ENCODE measurements around the gene ACTN1.

Gene ACTN1

GRCh38 chr14:68841016-68841809, 137.9 kb downstream of the ACTN1 start:
- TF ChIP-seq EZH2phosphoT487 (IDR thresholded peaks at IDR 0.05; ENCODE audit: low read depth) (no peak), CTCF (IDR thresholded peaks at IDR 0.05; ENCODE audit: low read depth, low read length) (no peak)
- H3K4me2 ChIP-seq (ENCODE audit: low read length) = no peak overlapping the region
- no peaks in the 10 kb centered on the region for H4K20me1 ChIP-seq (ENCODE audit: insufficient read depth, low read length)
- no peak overlapping the region for H2AFZ ChIP-seq (ENCODE audit: low read depth, low read length)
- H3K9ac ChIP-seq (ENCODE audit: low read length) = no peak overlapping the region
- H3K79me2 ChIP-seq (ENCODE audit: low read length) = no peaks in the 10 kb centered on the region
- 0 out of 2 replicates have a peak, but pooled peaks cover 11% of the 10 kb centered on the region for H3K27me3 ChIP-seq (ENCODE audit: low read depth, low read length)
- H3K27ac ChIP-seq (ENCODE audit: low read length) = no peak overlapping the region
- H3K9me3 ChIP-seq (ENCODE audit: insufficient read depth, low read length) = peaks cover 4% of the 10 kb centered on the region; the same call in 1 of the 2 replicates
- H3K36me3 ChIP-seq (replicated peaks; ENCODE audit: low read depth, low read length) = no peaks in the 10 kb centered on the region
- peaks cover 4% of the 10 kb centered on the region; the same call in 1 of the 2 replicates for H3K4me1 ChIP-seq (ENCODE audit: low read length)
- no peak overlapping the region for H3K4me3 ChIP-seq (ENCODE audit: low read length)

GRCh38 chr14:68840454-68840853, 138.6 kb downstream of the ACTN1 start:
- Histone ChIP-seq H3K9me3 (ENCODE audit: insufficient read depth, low read length) (peaks cover 12% of the 10 kb centered on the region; the same call in 1 of the 2 replicates), H3K27ac (ENCODE audit: low read length) (no peak overlapping the region), H2AFZ (ENCODE audit: low read depth, low read length) (no peak overlapping the region), H3K36me3 (replicated peaks; ENCODE audit: low read depth, low read length) (no peaks in the 10 kb centered on the region), H3K9ac (ENCODE audit: low read length) (no peak overlapping the region), H3K4me3 (ENCODE audit: low read length) (no peak overlapping the region), H4K20me1 (ENCODE audit: insufficient read depth, low read length) (no peaks in the 10 kb centered on the region), H3K27me3 (ENCODE audit: low read depth, low read length) (0 out of 2 replicates have a peak, but pooled peaks cover 11% of the 10 kb centered on the region), H3K4me2 (ENCODE audit: low read length) (no peak overlapping the region), H3K79me2 (ENCODE audit: low read length) (no peaks in the 10 kb centered on the region), H3K4me1 (ENCODE audit: low read length) (peaks cover 4% of the 10 kb centered on the region; the same call in 1 of the 2 replicates)
- TF ChIP-seq EZH2phosphoT487 (IDR thresholded peaks at IDR 0.05; ENCODE audit: low read depth) (no peak), CTCF (IDR thresholded peaks at IDR 0.05; ENCODE audit: low read depth, low read length) (no peak)

- H3K27me3 ChIP-seq (ENCODE audit: low read depth, low read length) = no peaks in the 10 kb centered on the region
- no peaks in the 10 kb centered on the region for H4K20me1 ChIP-seq (ENCODE audit: insufficient read depth, low read length)
- H3K4me2 ChIP-seq (ENCODE audit: low read length) = no peak overlapping the region
- H3K9ac ChIP-seq (ENCODE audit: low read length) = no peak overlapping the region
- H3K4me3 ChIP-seq (ENCODE audit: low read length) = no peak overlapping the region
- H3K4me1 ChIP-seq (ENCODE audit: low read length) = peaks cover 6% of the 10 kb centered on the region
- peaks cover 14% of the 10 kb centered on the region; the same call in 1 of the 2 replicates for H3K9me3 ChIP-seq (ENCODE audit: insufficient read depth, low read length)
- H2AFZ ChIP-seq (ENCODE audit: low read depth, low read length) = no peak overlapping the region
- H3K36me3 ChIP-seq (replicated peaks; ENCODE audit: low read depth, low read length) = no peaks in the 10 kb centered on the region
- H3K79me2 ChIP-seq (ENCODE audit: low read length) = no peaks in the 10 kb centered on the region
- no peak overlapping the region for H3K27ac ChIP-seq (ENCODE audit: low read length)
- no peak for TF ChIP-seq CTCF (IDR thresholded peaks at IDR 0.05; ENCODE audit: low read depth, low read length)
- no peak for TF ChIP-seq EZH2phosphoT487 (IDR thresholded peaks at IDR 0.05; ENCODE audit: low read depth)
These were observed 143.0 kb downstream of the ACTN1 start for GRCh38 chr14:68836082-68836481.

- peaks cover 14% of the 10 kb centered on the region; the same call in 1 of the 2 replicates for H3K9me3 ChIP-seq (ENCODE audit: insufficient read depth, low read length)
- no peaks in the 10 kb centered on the region for H3K79me2 ChIP-seq (ENCODE audit: low read length)
- H3K27me3 ChIP-seq (ENCODE audit: low read depth, low read length) = no peaks in the 10 kb centered on the region
- TF ChIP-seq CTCF (IDR thresholded peaks at IDR 0.05; ENCODE audit: low read depth, low read length) = no peak
- no peak for TF ChIP-seq EZH2phosphoT487 (IDR thresholded peaks at IDR 0.05; ENCODE audit: low read depth)
- no peak overlapping the region for H3K27ac ChIP-seq (ENCODE audit: low read length)
- H4K20me1 ChIP-seq (ENCODE audit: insufficient read depth, low read length) = no peaks in the 10 kb centered on the region
- H3K4me3 ChIP-seq (ENCODE audit: low read length) = no peak overlapping the region
- H3K4me2 ChIP-seq (ENCODE audit: low read length) = no peak overlapping the region
- H3K9ac ChIP-seq (ENCODE audit: low read length) = no peak overlapping the region
- H3K36me3 ChIP-seq (replicated peaks; ENCODE audit: low read depth, low read length) = no peaks in the 10 kb centered on the region
- peaks cover 6% of the 10 kb centered on the region for H3K4me1 ChIP-seq (ENCODE audit: low read length)
- no peak overlapping the region for H2AFZ ChIP-seq (ENCODE audit: low read depth, low read length)
These were observed 144.3 kb downstream of the ACTN1 start for GRCh38 chr14:68834816-68835215.
